HG03575 (cell line): ENCODE measurements around the gene SAT1.
"Not testable (repeated sequence)": the region's sequence is repeated elsewhere in the genome, so short reads cannot be mapped to it uniquely, and the experiment has no call there.

ENCODE experiments used
- ATAC-seq: cut with Tn5 transposase; IDR thresholded peaks from one replicate; pipeline ENCODE4 v1.9.1; 2021; ENCODE audit not compliant: unreplicated experiment, insufficient number of reproducible peaks, low FRiP score; ENCODE audit errors: extremely low read depth

SAT1 gene

GRCh38 chrX:23771086-23771485 lies 11.9 kb upstream of the SAT1 start:
- not testable (repeated sequence) for ATAC-seq

GRCh38 chrX:23773601-23774175 lies 9.3 kb upstream of the SAT1 start:
- ATAC-seq = no peak

GRCh38 chrX:23776363-23776762 lies 6.6 kb upstream of the SAT1 start:
- ATAC-seq = no peak

- no peak for ATAC-seq
Observed at GRCh38 chrX:23779025-23779424, 3.9 kb upstream of the SAT1 start.

- no peak for ATAC-seq
Observed at GRCh38 chrX:23782455-23782854, 518 bp upstream of the SAT1 start.

- ATAC-seq = no peak
Observed at GRCh38 chrX:23783589-23784469, 856 bp downstream of the SAT1 start.

- ATAC-seq = no peak
Observed at GRCh38 chrX:23784470-23785331, 1.7 kb downstream of the SAT1 start.

- no peak for ATAC-seq
Observed at GRCh38 chrX:23785580-23785979, 2.6 kb downstream of the SAT1 start.

GRCh38 chrX:23786268-23786815 lies 3.4 kb downstream of the SAT1 start:
- no peak for ATAC-seq

GRCh38 chrX:23787745-23788118 lies 4.8 kb downstream of the SAT1 start:
- ATAC-seq = no peak

- no peak for ATAC-seq
Observed at GRCh38 chrX:23788521-23788920, 5.5 kb downstream of the SAT1 start.

GRCh38 chrX:23788946-23789345 lies 6.0 kb downstream of the SAT1 start:
- ATAC-seq = no peak

GRCh38 chrX:23789386-23790154 lies 6.6 kb downstream of the SAT1 start:
- no peak for ATAC-seq

- no peak for ATAC-seq
Observed at GRCh38 chrX:23790155-23790497, 7.2 kb downstream of the SAT1 start.

GRCh38 chrX:23792861-23793553 lies 10.0 kb downstream of the SAT1 start:
- ATAC-seq = no peak

GRCh38 chrX:23795221-23795620 lies 12.2 kb downstream of the SAT1 start:
- ATAC-seq = no peak

GRCh38 chrX:23797371-23798128 lies 14.6 kb downstream of the SAT1 start:
- ATAC-seq = no peak
